Activated CD8-positive, alpha-beta T cell treated with anti-CD3 and anti-CD28 coated beads, Interleukin-2, amount 10 ng/mL, durations not matched to agents 7 days and 5 days (primary cell): ENCODE results near the gene ST6GALNAC3. TPM values are rescaled to one million over a fixed set of nuclear protein-coding genes. Genes with fewer than 3 reads are reported as not detected.

Experiments
- ATAC-seq: fragments of 150-1000 bp; cut with Tn5 transposase; one replicate; pipeline ENCODE4 v1.10.0; 2021; ENCODE audit warnings: moderate library complexity
- CTCF ChIA-PET: fragments of 350-600 bp; sonication (Branson Sonifier 250); formaldehyde crosslinking; loops from one replicate; lab custom pipeline; 2021; ENCODE audit warnings: antibody characterized with exemption; lab: Charles Lee
- POLR2A ChIA-PET: fragments of 350-600 bp; sonication (Branson Sonifier 250); formaldehyde crosslinking; loops from one replicate; lab custom pipeline; 2021; ENCODE audit warnings: antibody characterized with exemption; lab: Charles Lee
- DNase-seq: peaks from one replicate; pipeline ENCODE4 v3.0.0-alpha.2; 2020
- H3K27ac Mint-ChIP-seq: one replicate; pipeline ENCODE4 v1.8.0; 2021; ENCODE audit warnings: mild to moderate bottlenecking, mixed read lengths
- H3K27me3 Mint-ChIP-seq: one replicate; pipeline ENCODE4 v1.8.0; 2021; ENCODE audit warnings: low read depth, mixed read lengths
- H3K36me3 Mint-ChIP-seq: one replicate; pipeline ENCODE4 v1.8.0; 2021; ENCODE audit warnings: low read depth, mixed read lengths
- H3K4me1 Mint-ChIP-seq: one replicate; pipeline ENCODE4 v1.8.0; 2021; ENCODE audit warnings: low read depth, mixed read lengths
- H3K4me3 Mint-ChIP-seq: one replicate; pipeline ENCODE4 v1.8.0; 2021; ENCODE audit warnings: mild to moderate bottlenecking, mixed read lengths
- H3K9me3 Mint-ChIP-seq: one replicate; pipeline ENCODE4 v1.8.0; 2022; ENCODE audit warnings: mixed read lengths; ENCODE audit not compliant: insufficient read depth
- total RNA-seq, 2 experiments: library from RNA; stranded (reverse); gene quantifications; one replicate each; pipeline ENCODE4 v1.2.3, GENCODE V29; 2021

The ST6GALNAC3 gene
- total RNA-seq, 2 experiments from 2014 or later, result 0.50 TPM; not detected in 1

DNA sequence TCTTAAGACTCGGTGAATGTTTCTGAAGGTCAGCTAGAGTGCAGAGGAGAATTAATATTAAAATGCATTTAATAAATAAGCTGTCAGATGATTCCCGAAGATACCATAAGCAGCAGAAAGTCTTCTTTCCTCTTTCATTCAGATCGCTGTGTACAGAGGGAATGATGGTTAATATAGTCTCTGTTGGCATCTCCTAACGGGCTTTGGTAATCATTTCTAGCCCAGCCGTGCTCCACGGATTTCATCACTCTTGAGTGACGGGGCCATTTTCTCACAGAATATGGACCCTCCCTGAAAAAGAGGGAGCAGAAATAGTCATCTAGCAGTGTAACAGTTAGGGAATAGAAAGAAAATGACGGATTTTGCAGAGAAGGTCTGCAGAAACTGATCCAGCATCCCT, 103.1 kb downstream of the ST6GALNAC3 start:
- Mint-ChIP-seq H3K36me3 (no peaks in the 10 kb centered on the region), H3K27ac (no peak overlapping the region), H3K4me3 (no peak overlapping the region), H3K27me3 (no peaks in the 10 kb centered on the region), H3K9me3 (no peaks in the 10 kb centered on the region), H3K4me1 (peaks cover 4% of the 10 kb centered on the region)
- DNase-seq, result no peak
- no peak for ATAC-seq
- CTCF ChIA-PET, result interaction anchor here (1.0 kb wide), 2 partner anchors 23 kb away, joined by 3 to 5 read pairs; no protein-coding TSS in a partner anchor
- POLR2A ChIA-PET, result no interaction called here

DNA sequence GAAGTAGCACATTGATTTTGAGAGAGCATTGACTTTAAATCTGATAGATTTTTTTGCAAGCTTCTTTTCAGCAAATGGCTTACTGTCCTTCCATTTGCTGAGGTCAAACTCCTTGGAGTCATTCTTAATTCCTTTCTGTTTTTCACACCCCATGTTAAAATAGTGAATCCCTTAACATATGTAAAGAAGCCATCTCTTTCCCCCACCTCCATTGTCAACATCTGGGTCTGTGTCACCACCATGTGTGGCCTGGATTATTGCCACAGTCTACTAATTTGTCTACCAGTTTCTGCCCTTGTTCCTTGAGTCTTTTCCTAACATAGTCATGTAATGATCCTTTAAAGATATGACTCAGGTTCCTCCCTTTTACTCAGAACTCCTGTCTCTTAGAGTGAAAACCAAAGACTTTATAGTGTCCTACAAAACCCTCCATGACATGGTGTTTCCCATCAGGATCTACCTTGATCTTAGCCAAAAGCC, 104.7 kb downstream of the ST6GALNAC3 start:
- ATAC-seq, result no peak
- CTCF ChIA-PET, result no interaction called here
- no peaks in the 10 kb centered on the region for H3K9me3 Mint-ChIP-seq

DNA sequence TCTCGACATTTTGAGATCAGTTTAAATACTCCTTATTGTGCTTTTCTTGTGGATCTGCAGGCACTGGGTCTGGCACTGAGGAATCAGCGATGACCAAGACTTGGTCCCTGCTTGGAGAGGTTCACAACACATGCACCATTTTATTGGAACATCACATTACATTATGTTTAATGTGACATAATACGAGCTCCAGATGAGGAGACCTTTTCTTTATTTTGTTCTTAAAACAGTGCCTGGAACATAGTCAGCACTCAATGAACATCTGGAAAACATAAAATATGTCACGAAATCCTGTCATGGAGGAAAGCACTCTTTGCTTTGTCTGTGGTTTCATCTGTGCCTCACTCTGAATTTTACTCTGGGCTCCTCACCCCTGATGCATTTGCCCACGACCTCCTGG, 110.7 kb downstream of the ST6GALNAC3 start:
- Mint-ChIP-seq H3K27ac (no peak overlapping the region), H3K9me3 (no peaks in the 10 kb centered on the region), H3K4me3 (no peak overlapping the region), H3K27me3 (no peaks in the 10 kb centered on the region), H3K36me3 (no peaks in the 10 kb centered on the region), H3K4me1 (no peaks in the 10 kb centered on the region)
- ChIA-PET CTCF (no interaction called here), POLR2A (no interaction called here)
- DNase-seq (no peak), ATAC-seq (no peak)

More for the DNA sequence above, 104.7 kb downstream of the ST6GALNAC3 start:
- Mint-ChIP-seq H3K4me1 (peaks cover 4% of the 10 kb centered on the region), H3K4me3 (no peak overlapping the region), H3K36me3 (no peaks in the 10 kb centered on the region), H3K27me3 (no peaks in the 10 kb centered on the region), H3K27ac (no peak overlapping the region)
- POLR2A ChIA-PET, result no interaction called here
- DNase-seq, result no peak

DNA sequence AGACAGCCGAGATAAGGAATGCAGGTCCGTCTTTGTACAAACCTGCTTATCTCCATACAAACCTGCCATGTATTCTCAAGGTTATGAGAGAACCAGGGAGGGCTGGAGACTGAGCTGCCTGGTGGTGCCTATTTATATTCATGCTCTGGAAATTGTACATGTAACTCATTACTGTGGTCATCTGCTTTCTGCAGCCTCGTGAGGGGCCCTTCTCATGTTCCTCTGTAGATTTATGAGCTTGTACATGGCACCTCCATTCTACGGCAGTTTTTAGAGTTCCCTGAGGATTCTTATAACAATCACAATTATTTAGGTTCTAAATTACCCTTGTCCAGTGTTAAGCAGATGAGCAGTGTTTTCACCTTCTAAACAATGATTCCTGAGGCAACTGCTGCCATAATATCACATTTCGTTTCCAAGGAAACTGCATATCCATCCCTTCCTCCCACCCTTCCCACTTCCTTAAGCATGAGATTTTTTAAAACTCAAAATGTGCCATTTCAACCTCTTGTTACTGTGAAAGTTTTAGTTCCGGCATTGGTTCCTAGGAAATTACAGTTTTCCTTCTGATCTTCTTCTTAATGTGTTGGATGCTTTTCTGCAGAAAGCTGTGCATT, 112.1 kb downstream of the ST6GALNAC3 start:
- H3K9me3 Mint-ChIP-seq, result no peaks in the 10 kb centered on the region
- H3K27ac Mint-ChIP-seq, result no peak overlapping the region
- no peaks in the 10 kb centered on the region for H3K27me3 Mint-ChIP-seq
- no peak for ATAC-seq
- no peaks in the 10 kb centered on the region for H3K36me3 Mint-ChIP-seq
- H3K4me1 Mint-ChIP-seq, result no peaks in the 10 kb centered on the region
- POLR2A ChIA-PET, result no interaction called here
- DNase-seq, result no peak
- no peak overlapping the region for H3K4me3 Mint-ChIP-seq
- CTCF ChIA-PET, result no interaction called here

DNA sequence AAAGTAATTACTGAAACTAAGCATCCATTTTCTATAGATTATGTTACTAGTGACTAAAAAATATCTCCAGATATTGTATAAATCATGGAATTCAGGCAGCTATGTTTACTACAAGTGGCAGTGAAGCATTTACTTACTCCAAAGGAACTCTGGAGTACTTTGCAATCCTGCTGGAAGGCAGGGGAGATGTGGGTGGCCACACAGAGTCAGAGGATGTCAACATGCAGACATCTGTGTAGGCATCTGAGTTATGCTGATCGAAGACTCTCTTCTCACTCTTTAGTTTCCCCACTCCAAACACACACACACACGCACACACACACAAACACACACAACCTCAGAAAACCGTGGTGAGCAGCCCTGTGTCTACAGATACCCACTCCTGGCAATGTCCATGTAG, 112.9 kb downstream of the ST6GALNAC3 start:
- H3K4me1 Mint-ChIP-seq, result no peaks in the 10 kb centered on the region
- no peaks in the 10 kb centered on the region for H3K9me3 Mint-ChIP-seq
- ATAC-seq (no peak), DNase-seq (no peak)
- CTCF ChIA-PET, result no interaction called here
- POLR2A ChIA-PET, result no interaction called here
- H3K36me3 Mint-ChIP-seq, result no peaks in the 10 kb centered on the region
- H3K27me3 Mint-ChIP-seq, result no peaks in the 10 kb centered on the region
- no peak overlapping the region for H3K27ac Mint-ChIP-seq
- no peak overlapping the region for H3K4me3 Mint-ChIP-seq

DNA sequence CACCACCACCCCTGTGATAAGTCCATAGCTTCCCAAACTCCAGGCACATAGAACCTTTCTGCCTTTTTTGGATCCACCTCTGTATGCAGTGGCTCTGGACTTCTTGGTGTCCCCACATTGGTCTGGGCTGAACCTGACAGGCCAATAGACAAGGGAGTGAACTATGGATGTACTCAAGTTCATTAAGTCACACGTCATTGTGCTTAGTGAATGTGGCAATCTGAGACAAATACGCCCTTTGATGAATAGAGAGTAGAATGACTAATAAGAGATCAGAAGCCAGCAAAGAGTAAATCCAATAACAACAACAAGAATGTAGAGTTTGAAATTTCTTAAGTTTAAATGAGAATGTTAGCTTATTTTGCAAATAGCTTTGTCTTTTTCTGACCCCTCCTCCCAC, 114.8 kb downstream of the ST6GALNAC3 start:
- H3K27me3 Mint-ChIP-seq, result no peaks in the 10 kb centered on the region
- no peak overlapping the region for H3K27ac Mint-ChIP-seq
- H3K36me3 Mint-ChIP-seq, result no peaks in the 10 kb centered on the region
- no peak overlapping the region for H3K4me3 Mint-ChIP-seq
- CTCF ChIA-PET, result no interaction called here
- ATAC-seq, result no peak
- no peaks in the 10 kb centered on the region for H3K4me1 Mint-ChIP-seq
- POLR2A ChIA-PET, result no interaction called here
- DNase-seq, result no peak
- H3K9me3 Mint-ChIP-seq, result no peaks in the 10 kb centered on the region

DNA sequence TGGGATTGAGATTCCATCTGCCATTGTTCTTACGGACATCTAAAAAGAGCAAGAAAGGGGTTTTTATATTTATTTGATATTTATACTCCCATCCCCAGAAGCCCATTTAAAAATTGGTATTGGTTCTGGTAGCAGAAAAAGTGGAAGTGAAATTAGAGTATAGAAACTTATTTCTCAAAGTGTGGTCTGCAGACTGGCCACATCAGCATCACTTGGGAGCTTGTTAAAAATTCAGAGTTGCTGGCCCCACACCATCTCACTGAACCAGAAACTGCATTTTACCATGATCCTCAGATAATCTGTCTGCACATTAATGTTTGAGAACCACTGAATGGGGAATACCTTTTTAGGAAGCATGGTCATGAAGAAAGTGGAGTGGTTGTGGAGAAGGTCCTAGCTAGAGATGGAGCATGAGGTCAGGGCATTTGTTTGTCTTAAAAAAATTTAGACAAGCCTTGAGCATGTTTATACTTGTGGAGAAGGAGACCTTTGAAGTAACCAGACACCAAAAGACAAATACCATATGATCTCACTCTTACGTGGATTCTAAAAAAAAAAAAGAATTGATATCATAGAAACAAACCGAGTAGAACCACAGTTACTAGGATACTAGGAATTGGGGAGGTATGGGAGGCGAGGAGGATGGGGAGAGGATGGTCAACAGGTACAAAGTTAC, 116.3 kb downstream of the ST6GALNAC3 start:
- no peaks in the 10 kb centered on the region for H3K4me1 Mint-ChIP-seq
- ATAC-seq, result no peak
- ChIA-PET POLR2A (no interaction called here), CTCF (no interaction called here)
- no peak overlapping the region for H3K4me3 Mint-ChIP-seq
- no peaks in the 10 kb centered on the region for H3K27me3 Mint-ChIP-seq
- H3K27ac Mint-ChIP-seq, result no peak overlapping the region
- DNase-seq, result no peak
- no peaks in the 10 kb centered on the region for H3K36me3 Mint-ChIP-seq
- H3K9me3 Mint-ChIP-seq, result no peaks in the 10 kb centered on the region

DNA sequence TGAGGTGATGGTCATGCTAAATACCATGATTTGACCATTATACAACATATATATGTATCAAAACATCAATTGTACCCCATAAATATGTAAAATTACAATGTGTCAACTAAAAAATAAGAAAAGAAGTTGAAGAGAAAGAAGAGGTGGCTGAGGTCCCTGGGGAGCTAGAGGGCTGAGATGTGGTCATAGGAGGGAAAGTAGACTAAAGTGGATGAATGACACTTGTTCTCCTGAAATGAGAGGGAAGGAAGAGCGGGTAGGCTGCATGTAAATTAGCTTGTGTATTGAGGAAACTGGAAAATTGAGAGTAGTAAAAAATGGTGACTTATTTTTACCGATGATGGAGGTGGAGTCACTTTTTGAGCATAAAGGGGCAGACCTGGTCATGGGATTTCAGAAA, 117.0 kb downstream of the ST6GALNAC3 start:
- Mint-ChIP-seq H3K9me3 (no peaks in the 10 kb centered on the region), H3K4me3 (no peak overlapping the region), H3K4me1 (no peaks in the 10 kb centered on the region), H3K36me3 (no peaks in the 10 kb centered on the region), H3K27me3 (no peaks in the 10 kb centered on the region), H3K27ac (no peak overlapping the region)
- DNase-seq, result no peak
- POLR2A ChIA-PET, result no interaction called here
- ATAC-seq, result no peak
- CTCF ChIA-PET, result no interaction called here

DNA sequence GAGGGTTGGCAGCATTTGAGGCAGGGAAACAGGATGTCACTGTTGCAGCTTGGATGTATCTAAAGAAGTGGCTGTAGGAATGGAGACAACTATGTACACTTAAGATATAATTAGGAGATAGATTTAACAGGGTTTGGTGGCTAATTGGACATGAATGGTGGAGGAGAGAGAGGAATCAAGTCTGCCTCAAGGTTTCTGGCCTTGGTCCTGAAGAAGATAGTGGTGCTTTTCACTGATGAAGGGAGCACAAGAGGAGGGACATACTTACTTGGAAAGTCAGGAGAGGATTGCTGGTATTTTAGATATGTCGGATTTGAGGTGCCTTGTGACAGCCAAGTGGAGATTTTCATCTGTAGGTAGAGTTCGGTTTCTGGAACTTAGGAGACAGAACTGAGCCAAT, 123.9 kb downstream of the ST6GALNAC3 start:
- no peak overlapping the region for H3K4me3 Mint-ChIP-seq
- no peaks in the 10 kb centered on the region for H3K9me3 Mint-ChIP-seq
- ChIA-PET POLR2A (no interaction called here), CTCF (no interaction called here)
- no peak for ATAC-seq
- no peaks in the 10 kb centered on the region for H3K36me3 Mint-ChIP-seq
- H3K27me3 Mint-ChIP-seq, result no peaks in the 10 kb centered on the region
- no peak for DNase-seq
- no peak overlapping the region for H3K27ac Mint-ChIP-seq
- H3K4me1 Mint-ChIP-seq, result no peaks in the 10 kb centered on the region

DNA sequence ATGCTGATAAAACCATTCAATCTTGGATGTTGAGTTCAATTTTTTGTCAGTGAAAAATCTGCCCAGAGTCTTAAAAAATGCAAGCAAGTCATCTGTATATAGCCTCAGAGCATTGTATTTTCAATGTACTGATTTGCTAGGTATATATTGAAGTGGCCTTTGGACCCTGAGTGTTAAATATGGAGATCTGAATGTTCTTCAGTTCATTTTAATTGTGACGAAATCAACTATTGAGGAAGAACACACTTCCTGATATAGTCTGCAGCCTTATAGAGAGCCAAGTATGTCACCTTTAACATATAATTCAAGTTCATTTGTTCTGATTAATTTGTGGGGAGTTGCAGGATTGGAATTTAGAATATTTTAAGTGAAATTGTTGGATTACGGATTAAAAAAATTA, 128.1 kb downstream of the ST6GALNAC3 start:
- H3K4me3 Mint-ChIP-seq, result no peak overlapping the region
- H3K27ac Mint-ChIP-seq, result no peak overlapping the region
- CTCF ChIA-PET, result no interaction called here
- no peaks in the 10 kb centered on the region for H3K9me3 Mint-ChIP-seq
- H3K36me3 Mint-ChIP-seq, result no peaks in the 10 kb centered on the region
- no peaks in the 10 kb centered on the region for H3K4me1 Mint-ChIP-seq
- no peak for DNase-seq
- no peak for ATAC-seq
- POLR2A ChIA-PET, result no interaction called here
- no peaks in the 10 kb centered on the region for H3K27me3 Mint-ChIP-seq

DNA sequence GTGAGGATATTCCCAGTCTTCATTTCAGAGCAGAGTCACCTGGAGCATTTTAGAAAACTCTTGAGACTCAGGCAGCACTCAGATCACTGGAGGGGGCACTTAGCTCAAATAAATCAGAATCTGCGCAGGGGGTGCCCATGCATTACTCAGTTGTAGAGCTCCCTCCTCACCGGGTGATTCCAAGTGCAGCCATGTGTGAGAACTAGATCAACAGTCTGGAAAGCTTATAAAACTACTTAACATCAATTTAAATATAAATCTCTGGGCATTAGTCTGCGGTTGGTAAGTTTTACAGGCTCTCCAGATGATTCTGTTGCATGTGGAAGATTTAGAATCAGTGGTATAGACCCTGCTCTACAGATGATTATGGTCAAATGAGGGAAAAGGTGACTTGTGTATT, 128.6 kb downstream of the ST6GALNAC3 start:
- H3K4me1 Mint-ChIP-seq, result no peaks in the 10 kb centered on the region
- no peak for ATAC-seq
- CTCF ChIA-PET, result no interaction called here
- H3K36me3 Mint-ChIP-seq, result no peaks in the 10 kb centered on the region
- DNase-seq, result no peak
- H3K9me3 Mint-ChIP-seq, result peaks cover under 1% of the 10 kb centered on the region
- no peak overlapping the region for H3K27ac Mint-ChIP-seq
- POLR2A ChIA-PET, result no interaction called here
- no peaks in the 10 kb centered on the region for H3K27me3 Mint-ChIP-seq
- no peak overlapping the region for H3K4me3 Mint-ChIP-seq

DNA sequence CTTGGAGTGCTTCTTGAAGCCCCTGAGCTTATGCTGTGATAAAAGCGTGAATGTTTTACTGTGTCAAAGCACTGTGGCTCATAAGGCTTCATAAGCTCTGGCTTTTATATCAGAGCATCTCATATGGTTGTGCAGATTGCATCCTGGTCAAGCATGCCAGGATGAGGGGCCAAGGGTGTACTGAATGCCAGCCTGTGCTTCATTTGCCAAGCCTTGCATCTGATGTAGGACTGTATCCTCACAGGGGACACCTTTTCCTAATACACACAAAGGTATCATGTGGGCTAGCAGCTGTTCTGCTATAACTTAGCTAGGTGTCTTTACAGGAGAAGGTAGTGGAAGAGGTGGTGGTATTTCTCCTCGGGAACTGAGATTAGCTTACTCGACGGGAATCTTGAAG, 134.7 kb downstream of the ST6GALNAC3 start:
- no peaks in the 10 kb centered on the region for H3K27me3 Mint-ChIP-seq

More for the DNA sequence above, 134.7 kb downstream of the ST6GALNAC3 start:
- H3K4me1 Mint-ChIP-seq, result no peaks in the 10 kb centered on the region
- no peak overlapping the region for H3K4me3 Mint-ChIP-seq
- ATAC-seq (no peak), DNase-seq (no peak)
- ChIA-PET CTCF (interaction anchor here (0.7 kb wide), 1 partner anchor 445 kb away, joined by 3 read pairs; no protein-coding TSS in a partner anchor), POLR2A (no interaction called here)
- peaks cover 4% of the 10 kb centered on the region for H3K9me3 Mint-ChIP-seq
- no peak overlapping the region for H3K27ac Mint-ChIP-seq
- no peaks in the 10 kb centered on the region for H3K36me3 Mint-ChIP-seq
